IMR-90 (cell line): ENCODE measurements around the gene ETFA. TPM values are rescaled to one million over a fixed set of nuclear protein-coding genes. Genes with fewer than 3 reads are reported as not detected.

ENCODE experiments used
- ATAC-seq: fragments of 200-7000 bp; cut with Tn5 transposase; 2 replicates; pipeline ENCODE4 v1.9.1; 2020; ENCODE audit warnings: low read depth, mild to moderate bottlenecking, moderate library complexity
- BruUV-seq: library from RNA; stranded (reverse); fragments of 400-500 nt; replicated peaks from 2 replicates; lab custom pipeline; 2021; lab: Mats Ljungman, UMichigan
- CTCF ChIA-PET: fragments of 300-600 bp; formaldehyde crosslinking; extraction: SDS; loops from one replicate; lab custom pipeline; 2021; ENCODE audit warnings: antibody characterized with exemption; lab: Yijun Ruan, JAX
- POLR2A ChIA-PET: fragments of 300-600 bp; sonication (Branson Sonifier 250); formaldehyde crosslinking; loops from one replicate; lab custom pipeline; 2022; ENCODE audit warnings: antibody characterized with exemption; ENCODE audit not compliant: unreplicated experiment; lab: Charles Lee
- DNase-seq: peaks from one replicate; pipeline ENCODE4 v3.0.0; 2013
- H2AFZ ChIP-seq: replicated peaks from 2 replicates; pipeline ENCODE3; 2013; ENCODE audit warnings: low read length, mild to moderate bottlenecking; ENCODE audit not compliant: poor library complexity
- H2AK5ac ChIP-seq: 2 replicates; pipeline ENCODE4 v1.6.1; 2013; ENCODE audit warnings: low read depth, low read length, inconsistent platforms
- H2AK9ac ChIP-seq: replicated peaks from 2 replicates; pipeline ENCODE3; 2013; ENCODE audit warnings: mild to moderate bottlenecking, low read depth, low read length, moderate library complexity; ENCODE audit not compliant: poor library complexity
- H2BK120ac ChIP-seq: 2 replicates; pipeline ENCODE4 v1.6.1; 2013; ENCODE audit warnings: low read depth, low read length, inconsistent platforms
- H2BK15ac ChIP-seq: 3 replicates; pipeline ENCODE4 v1.6.1; 2013; ENCODE audit warnings: low read depth, low read length, inconsistent platforms
- H2BK20ac ChIP-seq: 2 replicates; pipeline ENCODE4 v1.6.1; 2013; ENCODE audit warnings: low read depth, mild to moderate bottlenecking, inconsistent platforms, low read length, moderate library complexity
- H2BK5ac ChIP-seq: 2 replicates; pipeline ENCODE4 v1.6.1; 2013; ENCODE audit warnings: mild to moderate bottlenecking, low read depth, low read length, inconsistent platforms; ENCODE audit not compliant: poor library complexity, severe bottlenecking
- H3K14ac ChIP-seq: replicated peaks from 2 replicates; pipeline ENCODE4 v1.6.1; 2013; ENCODE audit warnings: low read depth, low read length, inconsistent platforms
- H3K18ac ChIP-seq: 2 replicates; pipeline ENCODE4 v1.6.1; 2013; ENCODE audit warnings: low read depth, low read length, control low read depth
- H3K23ac ChIP-seq: 2 replicates; pipeline ENCODE4 v1.6.1; 2013; ENCODE audit warnings: low read depth, low read length, inconsistent platforms
- H3K27ac ChIP-seq: 2 replicates; pipeline ENCODE4 v1.5.1; 2013; ENCODE audit warnings: mild to moderate bottlenecking, control low read depth, low read length; ENCODE audit not compliant: insufficient read depth
- H3K27me3 ChIP-seq: 2 replicates; pipeline ENCODE4 v1.6.1; 2013; ENCODE audit warnings: low read length; ENCODE audit not compliant: control insufficient read depth, insufficient read depth
- H3K36me3 ChIP-seq: 2 replicates; pipeline ENCODE4 v1.6.1; 2013; ENCODE audit warnings: low read length, mixed read lengths; ENCODE audit not compliant: control insufficient read depth, insufficient read depth
- H3K4ac ChIP-seq: 2 replicates; pipeline ENCODE4 v1.6.1; 2013; ENCODE audit warnings: low read depth, low read length, inconsistent platforms
- H3K4me1 ChIP-seq: 2 replicates; pipeline ENCODE4 v1.6.1; 2013; ENCODE audit warnings: low read length, mixed read lengths; ENCODE audit not compliant: control insufficient read depth, insufficient read depth
- H3K4me2 ChIP-seq: 2 replicates; pipeline ENCODE4 v1.6.1; 2013; ENCODE audit warnings: low read depth, mild to moderate bottlenecking, control low read depth, low read length, moderate library complexity
- H3K4me3 ChIP-seq: 2 replicates; pipeline ENCODE4 v1.5.1; 2013; ENCODE audit warnings: low read depth, mild to moderate bottlenecking, control low read depth, low read length, moderate library complexity; ENCODE audit not compliant: insufficient read depth
- H3K56ac ChIP-seq: 2 replicates; pipeline ENCODE4 v1.6.1; 2013; ENCODE audit warnings: low read length, inconsistent platforms; ENCODE audit not compliant: insufficient read depth; ENCODE audit errors: extremely low read depth
- H3K79me1 ChIP-seq, 2 experiments: 2 replicates each; pipeline ENCODE4 v1.6.1; 2013; ENCODE audit warnings: low read length in 2 of 2, inconsistent platforms in 1 of 2, low read depth in 1 of 2
- H3K9ac ChIP-seq: 2 replicates; pipeline ENCODE4 v1.6.1; 2013; ENCODE audit warnings: low read depth, low read length, control low read depth
- H3K9me1 ChIP-seq: 2 replicates; pipeline ENCODE4 v1.6.1; 2013; ENCODE audit warnings: low read length, inconsistent platforms; ENCODE audit not compliant: insufficient read depth
- H3K9me3 ChIP-seq: 2 replicates; pipeline ENCODE4 v1.6.1; 2013; ENCODE audit warnings: low read length; ENCODE audit not compliant: control insufficient read depth, insufficient read depth
- H4K20me1 ChIP-seq: 2 replicates; pipeline ENCODE4 v1.6.1; 2013; ENCODE audit warnings: low read length, inconsistent platforms; ENCODE audit not compliant: insufficient read depth
- H4K5ac ChIP-seq: 2 replicates; pipeline ENCODE4 v1.6.1; 2013; ENCODE audit warnings: mild to moderate bottlenecking, low read depth, low read length, control low read depth
- H4K8ac ChIP-seq, 2 experiments: 2 replicates each; pipeline ENCODE4 v1.6.1; 2013; ENCODE audit warnings: low read depth in 2 of 2, low read length in 2 of 2, control low read depth in 1 of 2, inconsistent platforms in 1 of 2
- H4K91ac ChIP-seq: 2 replicates; pipeline ENCODE4 v1.6.1; 2013; ENCODE audit warnings: low read depth, low read length, inconsistent platforms; ENCODE audit not compliant: insufficient read depth
- CEBPB ChIP-seq: IDR thresholded peaks from 2 replicates; pipeline ENCODE4 v1.6.1; 2012; ENCODE audit warnings: low read depth, low read length, improper control_type of control experiment
- MAFK ChIP-seq: IDR thresholded peaks from 2 replicates; pipeline ENCODE4 v1.6.1; 2012; ENCODE audit warnings: low read depth, low read length, improper control_type of control experiment
- MXI1 ChIP-seq: IDR thresholded peaks from 2 replicates; pipeline ENCODE4 v1.6.1; 2012; ENCODE audit warnings: low read depth, mild to moderate bottlenecking, low read length, moderate library complexity, borderline replicate concordance
- RAD21 ChIP-seq: IDR thresholded peaks from 2 replicates; pipeline ENCODE4 v1.6.1; 2012; ENCODE audit warnings: low read length, improper control_type of control experiment
- RCOR1 ChIP-seq: IDR thresholded peaks from 2 replicates; pipeline ENCODE4 v1.6.1; 2012; ENCODE audit warnings: mild to moderate bottlenecking, low read length, improper control_type of control experiment; ENCODE audit not compliant: insufficient replicate concordance
- WGBS, 2 experiments: methylation state at CpG; one replicate each; pipeline versions ENCODE4 v1.1.5 to v1.1.7; 2013; ENCODE audit warnings: missing lambda C conversion rate in 2 of 2; ENCODE audit not compliant: insufficient read length in 1 of 2; ENCODE audit errors: extremely low coverage in 2 of 2; 5-methylcytosine and 5-hydroxymethylcytosine counted together
- dilution Hi-C: fragments of 300-500 bp; cut with HindIII; formaldehyde crosslinking; loops from one replicate; pipeline ENCODE4 v1.14.3; 2018; ENCODE audit warnings: low sequenced_read_pairs; ENCODE audit not compliant: unreplicated experiment
- in situ Hi-C: fragments of 300-500 bp; cut with MboI; formaldehyde crosslinking; loops from 3 replicates; pipeline ENCODE4 v1.14.3; 2019; ENCODE audit warnings: low sequenced_read_pairs, inconsistent platforms, mixed read lengths
- intact Hi-C: fragments of 100-400 bp; cut with micrococcal nuclease; formaldehyde crosslinking; loops from 2 replicates; pipeline ENCODE4 v1.10.0; 2022
- polyA plus RNA-seq, 3 experiments: library from polyadenylated mRNA; depleted of rRNA; stranded (reverse); fragments of >200 nt; gene quantifications; 2 replicates each; pipeline ENCODE4 v1.2.3, GENCODE V29; 2012; ENCODE audit warnings: low replicate concordance in 1 of 3
- total RNA-seq: library from RNA; depleted of rRNA; stranded (reverse); fragments of >200 nt; gene quantifications from 2 replicates; pipeline ENCODE4 v1.2.3, GENCODE V29; 2012

The ETFA gene
- total and polyA plus RNA-seq, 2 of the 4 experiments (the other 2 are of a cell fraction), result 115 to 172 TPM

GRCh38 chr15:76195506-76196268, 115.6 kb downstream of the ETFA start:
- Histone ChIP-seq H2AK9ac (peak overlapping the region; percentile 63), H3K4me3 (no peak overlapping the region), H2BK15ac (no peak overlapping the region), H2BK20ac (peak overlapping the region; percentile 29; the same call in 1 of the 2 replicates), H3K9ac (no peak overlapping the region; the same call in 1 of the 2 replicates), H2BK120ac (peak overlapping the region; percentile 44), H3K14ac (0 out of 2 replicates have a peak overlapping the region, but pooled peaks have one; percentile 64), H3K4me1 (peaks cover 25% of the 10 kb centered on the region), H3K18ac (no peak overlapping the region), H3K9me3 (no peaks in the 10 kb centered on the region), H4K20me1 (peaks cover 10% of the 10 kb centered on the region), H2AFZ (no peak overlapping the region), H3K4me2 (no peak overlapping the region), H4K8ac (peak overlapping the region in 1 of 2 experiments; percentile 29; a peak in 1 of 4 replicates), H4K91ac (peak overlapping the region; percentile 72), H3K27me3 (no peaks in the 10 kb centered on the region), H3K4ac (peak overlapping the region; percentile 61), H3K56ac (no peak overlapping the region), H3K9me1 (peaks cover 29% of the 10 kb centered on the region), H4K5ac (no peak overlapping the region), H2BK5ac (no peak overlapping the region), H3K36me3 (no peaks in the 10 kb centered on the region), H3K79me1 (0 out of 4 replicates have a peak, but pooled peaks cover 0 to 4% of the 10 kb centered on the region in 2 experiments), H2AK5ac (peak overlapping the region; percentile 89), H3K27ac (no peak overlapping the region), H3K23ac (0 out of 2 replicates have a peak overlapping the region, but pooled peaks have one; percentile 62)
- dilution Hi-C loops, result no loop called here
- no TSS peak for BruUV-seq
- no peak for TF ChIP-seq MAFK
- no peak for TF ChIP-seq RAD21
- TF ChIP-seq RCOR1, result no peak
- TF ChIP-seq CEBPB, result no peak
- TF ChIP-seq MXI1, result no peak
- intact Hi-C loops, result loop anchor here (2.0 kb wide), 1 partner anchor 1347 kb away; no protein-coding TSS in a partner anchor
- POLR2A ChIA-PET, result no interaction called here
- CTCF ChIA-PET, result no interaction called here
- ATAC-seq, result no peak
- WGBS, 2 experiments, result 70% methylated on average over 2 of the region's 7 CpGs; no CpG with 5 or more reads in 1 of the 2 experiments
- DNase-seq, result no peak
- in situ Hi-C loops, result loop anchor here (5.0 to 10.0 kb wide), 2 partner anchors 137 to 669 kb away; no protein-coding TSS in a partner anchor
